Urinary bladder (tissue), 4 donors: ENCODE measurements around the gene FJX1. TPM values are rescaled to one million over a fixed set of nuclear protein-coding genes. Genes with fewer than 3 reads are reported as not detected.
"Not testable (repeated sequence)": the region's sequence is repeated elsewhere in the genome, so short reads cannot be mapped to it uniquely, and the experiment has no call there.

Experiments used
- DNase-seq: peaks from one replicate; pipeline ENCODE4 v3.0.0-alpha.2; 2015; ENCODE audit errors: extremely low spot score
- H3K27ac ChIP-seq: one replicate; pipeline ENCODE4 v1.5.1; 2013; ENCODE audit warnings: low read depth, mild to moderate bottlenecking, moderate library complexity
- H3K36me3 ChIP-seq: one replicate; pipeline ENCODE4 v1.6.1; 2013; ENCODE audit warnings: mild to moderate bottlenecking, moderate library complexity; ENCODE audit not compliant: insufficient read depth
- H3K4me1 ChIP-seq: one replicate; pipeline ENCODE4 v1.6.1; 2013; ENCODE audit warnings: mild to moderate bottlenecking, moderate library complexity; ENCODE audit not compliant: insufficient read depth
- H3K4me3 ChIP-seq: one replicate; pipeline ENCODE4 v1.5.1; 2013; ENCODE audit warnings: low read depth, low read length
- WGBS: extraction: QIAGEN DNeasy Blood & Tissue Kit; methylation state at CpG from one replicate; pipeline ENCODE4 v1.1.7; 2013; 5-methylcytosine and 5-hydroxymethylcytosine counted together
- polyA plus RNA-seq: library from polyadenylated mRNA; stranded (reverse); fragments of 200-250 nt; gene quantifications from one replicate; pipeline ENCODE4 v1.2.3, GENCODE V29; 2013
- total RNA-seq: library from RNA; depleted of rRNA; stranded (reverse); fragments of >200 nt; gene quantifications from one replicate; pipeline ENCODE4 v1.2.3, GENCODE V29; 2014
- donor health status: healthy with polysubstance abuse.
- donor health status: healthy.

Gene FJX1
- total and polyA plus RNA-seq, 2 donors: 3.1 to 8.7 TPM

DNA sequence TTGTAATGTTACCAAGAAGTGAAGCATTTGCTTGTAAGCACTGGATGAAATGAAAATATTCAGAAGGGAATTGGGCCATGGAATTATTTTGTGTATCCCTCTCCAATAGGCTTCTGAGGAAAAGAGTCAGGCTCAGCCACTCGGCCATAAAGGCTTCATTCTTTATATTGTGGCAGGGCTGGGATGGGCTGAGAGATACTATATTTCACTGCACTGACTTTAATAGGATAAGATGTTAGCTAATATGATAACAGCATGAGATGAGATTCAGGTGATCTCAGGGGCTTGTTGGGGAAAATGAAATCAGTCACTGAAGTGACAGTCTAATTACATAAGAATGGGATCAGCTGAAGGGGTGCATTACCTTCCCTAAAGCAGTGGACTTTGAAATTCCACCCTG, 37.0 kb downstream of the FJX1 start:
- Histone ChIP-seq H3K4me3 (no peak overlapping the region), H3K27ac (no peak overlapping the region), H3K36me3 (no peaks in the 10 kb centered on the region), H3K4me1 (no peaks in the 10 kb centered on the region)
- DNase-seq: no peak
- WGBS: 54% methylated on average over 1 of the region's 1 CpG

DNA sequence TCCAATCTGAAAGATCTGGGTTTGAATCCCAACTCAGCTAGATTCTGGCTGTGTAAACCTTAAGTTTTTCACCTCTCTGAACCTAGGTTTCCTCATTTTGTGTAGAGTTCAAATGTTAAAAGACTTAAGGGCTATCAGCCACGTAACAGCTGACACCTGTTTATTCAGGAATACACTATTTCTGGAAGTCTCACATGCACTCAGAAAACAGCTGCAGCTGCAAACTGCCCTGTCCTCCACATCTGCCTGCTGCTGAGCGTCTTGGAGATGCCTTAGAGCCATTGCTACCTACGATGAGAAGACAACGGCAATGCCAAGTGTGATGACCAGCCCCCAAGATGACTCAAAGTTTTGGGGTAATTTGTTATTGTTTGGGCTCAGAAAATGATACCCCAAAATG, 37.6 kb downstream of the FJX1 start:
- H3K36me3 ChIP-seq: no peaks in the 10 kb centered on the region
- no peak overlapping the region for H3K4me3 ChIP-seq
- WGBS: 72% methylated on average over 4 of the region's 4 CpGs
- no peak for DNase-seq
- H3K27ac ChIP-seq: no peak overlapping the region
- H3K4me1 ChIP-seq: no peaks in the 10 kb centered on the region

DNA sequence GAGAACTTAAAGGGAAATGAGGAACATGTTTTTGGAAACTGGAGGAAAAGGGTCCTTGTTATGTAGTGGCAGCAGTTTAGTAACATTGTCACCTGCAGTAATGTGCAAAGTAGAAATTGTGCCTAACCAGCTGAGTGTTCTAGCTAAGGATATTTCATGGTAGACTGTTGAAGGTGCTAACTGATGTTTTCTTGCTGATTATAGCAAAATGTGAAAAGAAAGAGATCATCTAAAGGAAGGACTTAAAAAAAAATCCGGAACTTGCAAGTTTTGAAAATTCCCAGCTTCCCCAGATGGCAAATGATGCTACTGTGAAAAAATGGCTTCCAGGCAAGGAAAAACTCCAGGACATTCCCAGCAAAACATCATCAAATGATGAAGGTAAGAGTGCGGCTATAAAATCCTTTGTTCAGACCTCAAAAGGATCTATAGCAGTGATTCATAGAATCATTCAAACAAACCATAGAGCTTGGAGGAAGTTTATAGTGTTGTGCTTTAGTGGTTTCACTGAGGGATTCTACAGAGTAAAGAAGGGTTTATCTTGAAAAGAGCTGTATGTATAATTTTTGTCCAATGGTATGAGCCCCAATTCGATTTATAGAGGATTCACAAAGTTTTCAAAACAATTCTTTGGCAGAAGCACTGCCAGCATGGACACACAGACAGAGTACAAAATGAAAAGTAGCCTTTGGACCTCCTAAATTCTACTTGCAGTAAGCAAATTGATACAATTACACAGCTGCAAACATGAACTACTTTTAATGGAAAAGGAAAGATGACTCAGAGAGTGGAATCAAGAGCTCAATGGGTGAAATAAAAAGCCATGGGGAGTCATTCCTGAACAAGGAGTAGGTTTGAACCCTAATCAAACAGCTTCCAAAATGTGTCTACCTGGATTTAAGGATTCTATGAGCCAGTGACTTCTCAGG, 40.0 kb downstream of the FJX1 start:
- no peak for DNase-seq
- Histone ChIP-seq H3K27ac (no peak overlapping the region), H3K4me1 (no peaks in the 10 kb centered on the region), H3K4me3 (no peak overlapping the region), H3K36me3 (no peaks in the 10 kb centered on the region)
- WGBS: 50% methylated on average over 3 of the region's 3 CpGs

DNA sequence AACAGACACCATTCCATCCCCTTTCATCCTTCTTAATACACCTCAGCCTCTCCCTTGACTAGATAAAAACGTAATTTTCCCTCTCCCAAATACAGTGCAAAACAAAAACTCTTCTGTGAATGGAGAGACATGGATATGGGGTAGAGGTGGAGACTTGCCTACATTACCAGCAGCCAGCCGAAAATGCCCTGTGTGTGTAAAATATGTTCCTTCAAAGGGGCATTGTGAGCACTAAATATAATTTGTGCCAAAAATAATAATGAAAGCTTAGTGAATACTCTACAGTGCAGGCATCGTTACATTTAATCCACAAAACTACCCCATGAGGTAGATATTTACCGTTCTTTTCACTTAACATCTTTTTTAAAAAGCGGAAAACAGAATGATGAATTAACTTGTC, 43.3 kb downstream of the FJX1 start:
- DNase-seq: no peak
- peak overlapping the region; percentile 78 for H3K4me3 ChIP-seq
- WGBS: 29% methylated on average over 5 of the region's 5 CpGs
- no peaks in the 10 kb centered on the region for H3K36me3 ChIP-seq
- no peak overlapping the region for H3K27ac ChIP-seq
- H3K4me1 ChIP-seq: no peaks in the 10 kb centered on the region

DNA sequence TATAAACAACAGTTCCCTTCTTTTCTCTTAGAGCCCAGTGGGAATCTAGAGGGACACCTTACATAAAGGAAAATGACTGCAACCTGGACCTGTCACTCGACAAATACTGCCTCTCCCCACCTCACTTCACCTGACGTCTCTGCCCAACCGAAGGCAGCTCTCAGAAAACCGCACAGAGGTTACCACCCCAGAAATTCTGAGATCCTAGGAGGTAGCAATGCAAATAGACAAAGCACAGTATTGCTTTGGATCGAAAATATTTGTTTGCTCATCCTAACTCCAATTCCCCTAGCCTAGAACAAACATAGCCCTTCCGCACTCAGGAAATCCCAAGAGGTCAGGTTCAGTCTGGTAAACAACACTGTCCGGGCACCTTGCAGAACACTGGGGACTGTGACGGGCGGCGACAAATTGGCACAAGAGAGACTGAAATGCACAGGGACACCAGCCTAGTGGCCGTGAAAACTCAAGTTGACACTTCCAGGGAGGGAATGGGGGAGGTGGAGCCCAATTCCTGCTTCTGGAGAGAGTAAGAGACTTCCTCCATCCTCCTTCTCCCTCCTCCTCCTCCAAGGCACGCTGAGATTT, 43.9 kb downstream of the FJX1 start:
- under 1% methylated on average over 12 of the region's 12 CpGs for WGBS
- Histone ChIP-seq H3K4me3 (peak overlapping the region; percentile 78), H3K4me1 (no peaks in the 10 kb centered on the region), H3K27ac (peak overlapping the region; percentile 94), H3K36me3 (no peaks in the 10 kb centered on the region)
- DNase-seq: peak; percentile 13

DNA sequence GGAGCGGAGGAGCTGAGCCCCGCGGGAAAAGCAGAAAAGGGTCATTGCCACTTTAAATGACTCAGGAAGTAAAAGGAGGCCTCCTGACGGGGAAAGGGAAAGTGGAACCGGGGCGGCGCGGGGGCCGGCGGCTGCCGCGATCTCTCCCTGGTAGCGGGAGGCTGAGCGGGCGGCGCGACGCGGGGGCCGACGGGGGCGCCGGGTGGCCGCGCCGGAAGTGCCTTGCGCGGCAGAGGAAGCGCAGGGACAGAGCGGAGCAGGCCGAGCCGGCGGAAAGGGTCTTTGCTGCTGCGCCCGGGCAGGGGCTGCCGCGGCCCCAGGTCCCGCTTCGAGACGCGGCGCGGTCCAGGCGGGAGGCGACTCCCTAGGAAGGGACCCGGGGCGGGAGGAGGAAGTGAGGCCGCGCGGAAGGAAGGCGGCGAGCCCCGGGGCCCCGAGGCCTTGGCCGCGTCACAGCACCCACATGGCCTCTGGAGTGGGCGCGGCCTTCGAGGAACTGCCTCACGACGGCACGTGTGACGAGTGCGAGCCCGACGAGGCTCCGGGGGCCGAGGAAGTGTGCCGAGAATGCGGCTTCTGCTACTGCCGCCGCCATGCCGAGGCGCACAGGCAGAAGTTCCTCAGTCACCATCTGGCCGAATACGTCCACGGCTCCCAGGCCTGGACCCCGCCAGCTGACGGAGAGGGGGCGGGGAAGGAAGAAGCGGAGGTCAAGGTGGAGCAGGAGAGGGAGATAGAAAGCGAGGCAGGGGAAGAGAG, 44.6 kb downstream of the FJX1 start, which contains the start of gene TRIM44:
Gene TRIM44 (plus strand): TSS at position 127 of the 759 bp plus-strand sequence. CDS start 337 bp downstream, at position 464.
- Histone ChIP-seq H3K27ac (peak within 1 kb of the TSS; percentile 94), H3K4me3 (peak within 1 kb of the TSS; percentile 78), H3K36me3 (no peaks in the 10 kb centered on the region), H3K4me1 (no peaks in the 10 kb centered on the region)
- peak; percentile 68 for DNase-seq
- WGBS: 2% methylated on average over 82 of the region's 82 CpGs

DNA sequence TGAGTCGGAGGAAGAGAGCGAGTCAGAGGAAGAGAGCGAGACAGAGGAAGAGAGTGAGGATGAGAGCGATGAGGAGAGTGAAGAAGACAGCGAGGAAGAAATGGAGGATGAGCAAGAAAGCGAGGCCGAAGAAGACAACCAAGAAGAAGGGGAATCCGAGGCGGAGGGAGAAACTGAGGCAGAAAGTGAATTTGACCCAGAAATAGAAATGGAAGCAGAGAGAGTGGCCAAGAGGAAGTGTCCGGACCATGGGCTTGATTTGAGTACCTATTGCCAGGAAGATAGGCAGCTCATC, 45.1 kb downstream of the FJX1 start:
- 81% methylated on average over 10 of the region's 10 CpGs for WGBS
- Histone ChIP-seq H3K4me3 (peak overlapping the region; percentile 78), H3K36me3 (no peaks in the 10 kb centered on the region), H3K27ac (peak overlapping the region; percentile 94), H3K4me1 (no peaks in the 10 kb centered on the region)
- no peak for DNase-seq

DNA sequence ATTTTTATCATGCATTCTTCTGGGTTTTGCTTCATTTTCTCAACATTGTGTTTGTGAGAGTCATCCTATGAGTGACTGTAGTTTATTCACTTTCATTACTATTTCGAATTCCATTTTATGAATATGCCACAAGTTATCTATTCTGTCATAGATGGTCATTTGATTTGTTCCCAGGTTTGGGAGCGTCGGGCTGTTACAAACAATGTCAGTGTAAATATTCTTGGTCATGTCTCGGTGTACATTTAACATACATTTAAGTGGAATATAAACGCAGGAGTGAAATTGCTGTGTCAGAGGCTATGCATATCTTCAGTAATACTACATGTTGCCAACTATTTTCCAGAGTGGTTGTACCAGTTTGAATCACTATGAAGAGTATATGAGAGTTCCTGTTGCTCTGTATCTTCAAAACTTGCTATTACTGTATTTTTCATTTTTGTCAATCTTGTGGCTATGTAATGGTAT, 46.7 kb downstream of the FJX1 start:
- 98% methylated on average over 5 of the region's 5 CpGs for WGBS
- H3K4me1 ChIP-seq: no peaks in the 10 kb centered on the region
- H3K4me3 ChIP-seq: no peak overlapping the region
- no peak for DNase-seq
- no peaks in the 10 kb centered on the region for H3K36me3 ChIP-seq
- no peak overlapping the region for H3K27ac ChIP-seq

DNA sequence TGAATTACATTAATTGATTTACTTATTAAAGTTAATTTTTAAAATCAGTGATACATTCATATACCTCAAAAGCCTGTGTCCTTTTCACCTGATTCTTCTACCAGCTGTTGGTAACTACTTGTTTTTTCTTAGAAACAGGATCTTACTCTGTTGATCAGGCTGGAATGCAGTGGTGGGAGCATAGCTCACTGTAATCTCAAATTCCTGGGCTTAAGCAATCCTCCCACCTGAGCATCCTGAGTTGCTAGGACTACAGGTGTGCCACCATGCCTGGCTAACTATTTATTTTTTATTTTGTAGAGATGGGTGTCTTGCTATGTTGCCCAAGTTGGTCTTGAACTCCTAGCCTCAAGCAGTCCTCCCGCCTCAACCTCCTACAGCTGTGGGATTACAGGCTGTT, 49.0 kb downstream of the FJX1 start:
- H3K4me1 ChIP-seq: no peaks in the 10 kb centered on the region
- WGBS: 99% methylated on average over 1 of the region's 1 CpG
- DNase-seq: no peak
- no peaks in the 10 kb centered on the region for H3K36me3 ChIP-seq
- no peak overlapping the region for H3K4me3 ChIP-seq
- H3K27ac ChIP-seq: no peak overlapping the region

DNA sequence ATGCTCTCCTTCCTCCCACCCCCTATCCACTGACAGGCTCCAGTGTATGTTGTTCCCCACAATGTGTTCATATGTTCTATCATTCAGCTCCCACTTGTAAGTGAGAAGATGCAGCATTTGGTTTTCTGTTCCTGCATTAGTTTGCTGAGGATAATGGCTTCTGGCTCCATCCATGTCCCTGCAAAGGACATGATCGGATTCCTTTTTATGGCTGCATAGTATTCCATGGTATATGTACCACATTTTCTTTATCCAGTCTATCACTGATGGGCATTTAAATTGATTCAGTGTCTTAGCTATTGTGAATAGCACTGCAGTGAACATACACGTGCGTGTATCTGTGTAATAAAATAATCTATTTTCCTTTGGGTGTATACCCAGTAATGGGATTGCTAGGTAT, 50.1 kb downstream of the FJX1 start:
- not testable (repeated sequence) for H3K4me3 ChIP-seq, H3K36me3 ChIP-seq, H3K27ac ChIP-seq, H3K4me1 ChIP-seq, DNase-seq
- WGBS: 96% methylated on average over 3 of the region's 3 CpGs

Other genes with a start within 250 kb of the FJX1 start
- gene SLC1A2, start 198.9 kb upstream of the FJX1 start, total RNA-seq: 17.9 TPM
- 0.44 TPM for gene SLC1A2, start 198.9 kb upstream of the FJX1 start, polyA plus RNA-seq
- 179 TPM for gene PAMR1, start 92.8 kb upstream of the FJX1 start, total RNA-seq
- gene PAMR1, start 92.8 kb upstream of the FJX1 start, polyA plus RNA-seq: 48.7 TPM
- 16.0 TPM for gene TRIM44, start 44.3 kb downstream of the FJX1 start, total RNA-seq
- 24.3 TPM for gene TRIM44, start 44.3 kb downstream of the FJX1 start, polyA plus RNA-seq